Fibroblast of pulmonary artery (primary cell): ENCODE measurements around the gene TMEM132D.

Experiments used
- DNase-seq: peaks from one replicate; pipeline ENCODE4 v3.0.0-alpha.2; 2010; ENCODE audit warnings: low read depth
- H3K4me3 ChIP-seq: replicated peaks from 2 replicates; pipeline ENCODE4 v1.5.1; 2011; ENCODE audit warnings: low read depth, mild to moderate bottlenecking, control low read depth, low read length, moderate library complexity
- TF ChIP-seq, protein P1 (sequence below): IDR thresholded peaks from 2 replicates; pipeline ENCODE4 v1.5.1; 2011; ENCODE audit warnings: mild to moderate bottlenecking, control low read depth, low read length, inconsistent platforms; ENCODE audit errors: missing control alignments

The TMEM132D gene

DNA sequence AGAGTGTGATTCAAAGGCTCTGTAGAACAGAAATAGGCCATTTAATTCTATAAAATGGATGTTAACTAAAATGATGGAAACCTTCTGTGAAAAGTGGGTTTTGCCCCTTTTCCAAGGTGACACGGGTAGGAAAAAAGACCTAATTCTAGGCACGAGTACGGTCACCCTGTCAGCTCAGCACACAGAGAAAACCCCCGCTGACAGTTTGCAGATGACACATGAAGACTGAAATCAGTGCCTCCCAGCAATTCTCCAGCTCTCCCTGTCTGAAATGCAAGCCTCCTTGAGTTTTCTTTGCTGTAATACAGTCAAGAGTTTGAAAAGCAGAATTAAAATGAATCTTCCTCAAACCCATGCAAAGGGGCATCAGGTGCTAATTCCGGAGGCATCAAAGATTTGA is 230.0 kb downstream of the TMEM132D start:
- TF ChIP-seq, protein P1, sequence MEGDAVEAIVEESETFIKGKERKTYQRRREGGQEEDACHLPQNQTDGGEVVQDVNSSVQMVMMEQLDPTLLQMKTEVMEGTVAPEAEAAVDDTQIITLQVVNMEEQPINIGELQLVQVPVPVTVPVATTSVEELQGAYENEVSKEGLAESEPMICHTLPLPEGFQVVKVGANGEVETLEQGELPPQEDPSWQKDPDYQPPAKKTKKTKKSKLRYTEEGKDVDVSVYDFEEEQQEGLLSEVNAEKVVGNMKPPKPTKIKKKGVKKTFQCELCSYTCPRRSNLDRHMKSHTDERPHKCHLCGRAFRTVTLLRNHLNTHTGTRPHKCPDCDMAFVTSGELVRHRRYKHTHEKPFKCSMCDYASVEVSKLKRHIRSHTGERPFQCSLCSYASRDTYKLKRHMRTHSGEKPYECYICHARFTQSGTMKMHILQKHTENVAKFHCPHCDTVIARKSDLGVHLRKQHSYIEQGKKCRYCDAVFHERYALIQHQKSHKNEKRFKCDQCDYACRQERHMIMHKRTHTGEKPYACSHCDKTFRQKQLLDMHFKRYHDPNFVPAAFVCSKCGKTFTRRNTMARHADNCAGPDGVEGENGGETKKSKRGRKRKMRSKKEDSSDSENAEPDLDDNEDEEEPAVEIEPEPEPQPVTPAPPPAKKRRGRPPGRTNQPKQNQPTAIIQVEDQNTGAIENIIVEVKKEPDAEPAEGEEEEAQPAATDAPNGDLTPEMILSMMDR = no peak
- H3K4me3 ChIP-seq = no peak overlapping the region
- DNase-seq = no peak

DNA sequence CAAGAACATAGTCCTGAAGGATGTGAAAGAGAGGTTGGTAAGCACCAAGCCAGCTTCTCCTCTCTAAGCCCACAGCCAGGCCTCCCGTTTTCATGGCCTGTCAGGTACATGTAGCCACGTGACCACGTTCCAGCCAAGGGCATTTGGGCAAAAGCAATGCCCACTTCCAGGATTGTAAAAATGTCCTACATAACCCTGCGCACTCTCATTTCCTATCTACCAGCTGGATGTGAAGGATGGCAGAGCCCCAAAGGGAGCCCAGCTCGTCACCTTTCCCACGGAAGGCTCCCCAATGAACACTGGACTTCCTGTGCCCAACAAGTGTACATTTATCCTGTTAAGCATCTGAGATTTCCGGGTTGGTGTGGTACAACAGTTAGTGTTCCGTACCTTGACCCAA is 231.7 kb downstream of the TMEM132D start:
- H3K4me3 ChIP-seq = no peak overlapping the region
- TF ChIP-seq, protein P1 = no peak

DNA sequence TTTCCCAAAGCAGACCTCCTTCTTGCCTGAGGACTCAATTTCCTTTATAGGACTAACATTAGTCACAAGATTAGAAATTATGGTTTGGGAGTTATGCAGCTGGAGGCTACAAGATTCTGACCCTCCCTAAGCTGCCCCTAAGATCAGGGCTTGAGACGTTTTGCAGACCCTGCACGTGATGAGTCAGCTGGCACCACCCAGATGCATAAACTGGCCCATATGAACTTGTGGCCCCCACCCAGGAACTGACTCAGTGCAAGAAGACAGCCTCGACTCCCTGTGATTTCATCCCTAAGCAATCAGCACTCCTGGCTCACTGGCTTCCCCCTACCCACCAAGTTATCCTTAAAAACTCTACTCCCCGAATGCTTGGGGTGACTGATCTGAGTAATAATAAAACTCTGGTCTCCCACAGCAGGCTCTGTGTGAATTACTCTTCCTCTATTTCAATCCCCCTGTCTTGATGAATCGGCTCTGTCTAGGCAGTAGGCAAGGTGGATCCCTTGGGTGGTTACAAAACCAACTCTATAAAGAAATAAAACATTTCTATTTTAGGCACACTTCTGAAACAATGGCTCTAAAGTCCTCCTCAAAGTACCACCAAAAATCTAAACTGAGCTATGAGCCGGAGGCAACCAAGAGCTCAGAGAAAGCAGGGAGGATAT is 233.4 kb downstream of the TMEM132D start:
- TF ChIP-seq, protein P1 = no peak
- no peak overlapping the region for H3K4me3 ChIP-seq
- DNase-seq = no peak

More for the DNA sequence above, 231.7 kb downstream of the TMEM132D start:
- no peak for DNase-seq

DNA sequence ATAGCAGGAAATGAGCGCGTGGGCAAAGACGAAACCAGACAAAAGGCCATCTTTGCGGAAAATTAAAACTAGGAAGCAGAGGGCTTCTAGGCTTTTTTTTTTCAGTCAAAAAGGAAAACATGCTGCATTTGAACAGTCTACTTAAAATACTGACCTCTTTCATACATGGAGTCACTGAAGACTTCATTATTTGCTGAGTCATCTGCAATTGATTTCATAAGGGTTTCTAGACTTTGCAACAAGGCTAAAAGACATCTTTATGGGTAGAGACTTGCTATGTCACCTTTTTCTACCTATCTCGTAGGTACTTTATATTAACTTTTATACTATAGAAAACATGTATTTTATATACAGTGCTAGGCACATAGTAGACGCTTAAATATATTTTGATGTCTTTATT is 238.4 kb downstream of the TMEM132D start:
- H3K4me3 ChIP-seq = no peak overlapping the region
- no peak for DNase-seq
- TF ChIP-seq, protein P1 = no peak

DNA sequence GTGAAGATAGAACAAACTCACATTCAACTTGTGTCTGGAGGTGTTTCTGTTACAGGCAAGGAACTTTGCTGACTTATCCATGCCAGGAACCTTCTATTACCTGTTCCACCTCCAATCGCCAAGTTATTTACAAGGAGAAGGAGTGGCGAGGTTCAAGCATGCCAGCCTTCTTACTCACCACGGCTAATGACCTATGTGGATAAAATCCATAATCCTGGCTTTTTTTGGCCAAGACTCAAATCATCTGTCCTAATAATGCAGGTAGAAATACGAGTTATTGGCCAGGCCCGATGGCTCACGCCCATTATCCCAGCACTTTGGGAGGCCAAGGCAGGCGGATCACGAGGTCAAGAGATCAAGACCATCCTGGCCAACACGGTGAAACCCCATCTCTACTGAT is 241.6 kb downstream of the TMEM132D start:
- TF ChIP-seq, protein P1 = no peak
- no peak for DNase-seq

DNA sequence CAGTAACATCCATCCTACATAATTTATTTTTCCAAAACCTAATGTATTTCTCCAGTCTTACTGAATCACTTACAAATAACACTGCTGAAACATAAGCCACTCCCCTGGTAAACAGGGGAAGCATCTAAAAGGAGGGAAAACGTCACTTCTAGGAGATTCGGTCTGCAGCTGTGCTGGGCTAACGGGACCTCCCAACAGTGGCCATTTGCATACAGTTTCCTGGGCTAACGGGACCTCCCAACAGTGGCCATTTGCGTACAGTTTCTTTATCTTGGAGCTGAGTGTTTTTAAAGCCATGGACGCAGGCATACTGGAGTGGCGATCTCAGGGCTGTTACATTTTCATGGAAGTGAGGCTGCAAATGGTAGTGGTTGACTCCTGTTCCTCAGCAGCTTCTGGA is 242.9 kb downstream of the TMEM132D start:
- DNase-seq = no peak
- no peak overlapping the region for H3K4me3 ChIP-seq
- TF ChIP-seq, protein P1 = no peak

More for the DNA sequence above, 241.6 kb downstream of the TMEM132D start:
- H3K4me3 ChIP-seq = no peak overlapping the region

DNA sequence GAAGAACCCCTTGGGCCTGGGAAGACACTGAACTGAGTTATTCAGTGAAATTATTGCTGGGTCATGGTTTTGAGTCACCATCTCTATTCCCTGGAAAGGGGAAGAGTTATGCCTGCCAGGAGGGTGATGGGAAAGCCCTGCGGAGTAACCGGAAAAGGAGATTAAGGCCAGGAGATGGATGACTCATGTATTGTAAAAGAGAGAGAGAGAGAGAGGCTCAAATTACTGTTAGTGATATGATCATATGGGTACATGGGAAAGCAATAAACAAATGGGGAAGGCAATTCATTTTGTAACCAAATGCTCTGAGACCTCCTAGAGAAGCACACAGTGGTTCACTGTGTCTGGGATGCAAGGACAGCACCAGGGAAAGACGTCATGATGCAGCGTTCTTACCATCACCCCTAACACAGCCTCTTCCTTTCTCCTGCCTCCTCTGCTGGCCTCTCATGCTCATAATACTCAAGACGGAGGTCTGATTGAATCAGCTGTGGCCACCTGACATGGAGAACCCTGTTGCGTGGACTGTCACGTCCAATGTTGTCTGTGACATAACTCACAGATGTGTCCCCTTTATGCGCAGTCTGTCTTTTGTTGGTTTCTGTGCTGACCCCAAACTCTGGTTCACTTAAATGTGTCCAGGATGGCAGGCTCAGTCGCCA is 243.7 kb downstream of the TMEM132D start:
- TF ChIP-seq, protein P1 = no peak
- H3K4me3 ChIP-seq = no peak overlapping the region
- DNase-seq = peak; percentile 49
